ENCODE results near the gene SPATA31A3.
"Not testable (repeated sequence)": the region's sequence is repeated elsewhere in the genome, so short reads cannot be mapped to it uniquely, and the experiment has no call there.

Gene SPATA31A3
- 0 reads per million in 9 experiments for total RNA-seq

- not testable (repeated sequence) for H3K27me3 Mint-ChIP-seq; H3K27ac Mint-ChIP-seq; ATAC-seq (replicated peaks); DNase-seq; H3K36me3 Mint-ChIP-seq (ENCODE audit: insufficient read depth); H3K4me3 Mint-ChIP-seq; H3K4me1 Mint-ChIP-seq (ENCODE audit: low read depth in 2 of 2); H3K9me3 Mint-ChIP-seq
Measured at GRCh38 chr9:66992450-66992849, at the start of gene SPATA31A3. Gene SPATA31A3 (minus strand): TSS chr9:66992550. CDS start chr9:66992521, 29 bp downstream.

- not testable (repeated sequence) for DNase-seq; H3K9me3 Mint-ChIP-seq; H3K4me1 Mint-ChIP-seq (ENCODE audit: low read depth in 2 of 2); ATAC-seq (replicated peaks); H3K36me3 Mint-ChIP-seq (ENCODE audit: insufficient read depth); H3K4me3 Mint-ChIP-seq; H3K27ac Mint-ChIP-seq; H3K27me3 Mint-ChIP-seq
Measured at GRCh38 chr9:66952576-66952975, 39.8 kb downstream of the SPATA31A3 start.

GRCh38 chr9:66942400-66943155, 49.8 kb downstream of the SPATA31A3 start:
- not testable (repeated sequence) for ATAC-seq (replicated peaks); DNase-seq; H3K27me3 Mint-ChIP-seq; H3K4me1 Mint-ChIP-seq (ENCODE audit: low read depth in 2 of 2); H3K36me3 Mint-ChIP-seq (ENCODE audit: insufficient read depth); H3K4me3 Mint-ChIP-seq; H3K9me3 Mint-ChIP-seq; H3K27ac Mint-ChIP-seq

GRCh38 chr9:66939878-66940830, 52.2 kb downstream of the SPATA31A3 start:
- H3K27ac Mint-ChIP-seq; H3K9me3 Mint-ChIP-seq; ATAC-seq (replicated peaks); H3K4me3 Mint-ChIP-seq; DNase-seq; H3K36me3 Mint-ChIP-seq (ENCODE audit: insufficient read depth); H3K27me3 Mint-ChIP-seq; H3K4me1 Mint-ChIP-seq (ENCODE audit: low read depth in 2 of 2): not testable (repeated sequence)

GRCh38 chr9:66938322-66938721, 54.0 kb downstream of the SPATA31A3 start:
- not testable (repeated sequence) for H3K36me3 Mint-ChIP-seq (ENCODE audit: insufficient read depth); H3K27ac Mint-ChIP-seq; H3K9me3 Mint-ChIP-seq; ATAC-seq (replicated peaks); H3K27me3 Mint-ChIP-seq; DNase-seq; H3K4me3 Mint-ChIP-seq; H3K4me1 Mint-ChIP-seq (ENCODE audit: low read depth in 2 of 2)

GRCh38 chr9:66937662-66938061, 54.7 kb downstream of the SPATA31A3 start:
- not testable (repeated sequence) for H3K27ac Mint-ChIP-seq; H3K36me3 Mint-ChIP-seq (ENCODE audit: insufficient read depth); ATAC-seq (replicated peaks); H3K27me3 Mint-ChIP-seq; H3K9me3 Mint-ChIP-seq; H3K4me3 Mint-ChIP-seq; H3K4me1 Mint-ChIP-seq (ENCODE audit: low read depth in 2 of 2); DNase-seq

All from effector memory CD8-positive, alpha-beta T cell (primary cell).